Liver (tissue), 9 donors: ENCODE data around the gene EEIG2. TPM values are rescaled to one million over a fixed set of nuclear protein-coding genes. Genes with fewer than 3 reads are reported as not detected.

Experiments
- DNase-seq: peaks from one replicate; pipeline ENCODE4 v3.0.0-alpha.2; 2017; ENCODE audit warnings: low spot score
- H3K27ac ChIP-seq, 2 donors: one replicate each; pipeline ENCODE4 v1.7.0; 2013; ENCODE audit warnings: inconsistent platforms in 2 of 2, low read length in 2 of 2, control low read depth in 1 of 2, low read depth in 1 of 2, mild to moderate bottlenecking in 1 of 2
- H3K27me3 ChIP-seq, 4 donors: one replicate each; pipeline versions ENCODE4 v1.6.1 to v1.7.0; 2013; ENCODE audit warnings: low read length in 3 of 4, inconsistent platforms in 1 of 4, mild to moderate bottlenecking in 1 of 4, moderate library complexity in 1 of 4; ENCODE audit not compliant: control insufficient read depth in 4 of 4, insufficient read depth in 4 of 4
- H3K36me3 ChIP-seq, 4 donors: one replicate each; pipeline versions ENCODE4 v1.6.1 to v1.7.0; 2013; ENCODE audit warnings: low read length in 3 of 4, mild to moderate bottlenecking in 3 of 4, low read depth in 1 of 4, moderate library complexity in 1 of 4; ENCODE audit not compliant: control insufficient read depth in 4 of 4, insufficient read depth in 3 of 4
- H3K4me1 ChIP-seq, 4 donors: one replicate each; pipeline versions ENCODE4 v1.6.1 to v1.7.0; 2013; ENCODE audit warnings: low read length in 3 of 4, mild to moderate bottlenecking in 3 of 4, moderate library complexity in 1 of 4; ENCODE audit not compliant: control insufficient read depth in 4 of 4, insufficient read depth in 4 of 4
- H3K4me3 ChIP-seq, 3 donors: one replicate each; pipeline versions ENCODE4 v1.6.1 to v1.7.0; 2013; ENCODE audit warnings: low read length in 3 of 3, control low read depth in 1 of 3, low read depth in 1 of 3, mild to moderate bottlenecking in 1 of 3
- H3K9ac ChIP-seq, 2 donors: one replicate each; pipeline ENCODE4 v1.7.0; 2013; ENCODE audit warnings: low read length in 2 of 2, mild to moderate bottlenecking in 2 of 2, moderate library complexity in 2 of 2, control low read depth in 1 of 2, low read depth in 1 of 2
- H3K9me3 ChIP-seq, 4 donors: one replicate each; pipeline versions ENCODE4 v1.6.1 to v1.7.0; 2013; ENCODE audit warnings: low read length in 3 of 4; ENCODE audit not compliant: control insufficient read depth in 4 of 4
- EGR1 ChIP-seq, 2 donors: IDR thresholded peaks; 2 replicates each; pipeline ENCODE4 v1.6.1; 2016 to 2018; ENCODE audit warnings: antibody characterized with exemption in 2 of 2, low read depth in 2 of 2
- FOXA1 ChIP-seq: IDR thresholded peaks from 2 replicates; pipeline ENCODE4 v1.6.1; 2016; ENCODE audit warnings: antibody characterized with exemption
- FOXA2 ChIP-seq: IDR thresholded peaks from 2 replicates; pipeline ENCODE4 v1.6.1; 2016; ENCODE audit warnings: antibody characterized with exemption
- GABPA ChIP-seq, 2 donors: IDR thresholded peaks in 1 of 2; conservative IDR thresholded peaks in 1 of 2; 2 replicates each; pipeline ENCODE4 v1.6.1; 2016; ENCODE audit warnings: antibody characterized with exemption in 2 of 2, mild to moderate bottlenecking in 1 of 2, moderate library complexity in 1 of 2
- HNF4A ChIP-seq, 2 donors: conservative IDR thresholded peaks; 2 replicates each; pipeline ENCODE4 v1.6.1; 2016; ENCODE audit warnings: antibody characterized with exemption in 2 of 2, mild to moderate bottlenecking in 2 of 2
- JUND ChIP-seq, 2 donors: IDR thresholded peaks; 2 replicates each; pipeline ENCODE4 v1.6.1; 2016; ENCODE audit warnings: antibody characterized with exemption in 2 of 2
- NR2F2 ChIP-seq: IDR thresholded peaks from 2 replicates; pipeline ENCODE4 v1.6.1; 2016; ENCODE audit warnings: antibody characterized with exemption
- RAD21 ChIP-seq, 2 donors: IDR thresholded peaks; 2 replicates each; pipeline ENCODE4 v1.6.1; 2016; ENCODE audit warnings: antibody characterized with exemption in 2 of 2, mild to moderate bottlenecking in 2 of 2
- RXRA ChIP-seq, 2 donors: IDR thresholded peaks; 2 replicates each; pipeline ENCODE4 v1.6.1; 2017 to 2018; ENCODE audit warnings: antibody characterized with exemption in 2 of 2, mild to moderate bottlenecking in 1 of 2
- SP1 ChIP-seq: IDR thresholded peaks from 2 replicates; pipeline ENCODE4 v1.6.1; 2018; ENCODE audit warnings: antibody characterized with exemption, mild to moderate bottlenecking
- TAF1 ChIP-seq: conservative IDR thresholded peaks from 2 replicates; pipeline ENCODE4 v1.6.1; 2016; ENCODE audit warnings: antibody characterized with exemption, mild to moderate bottlenecking
- YY1 ChIP-seq: IDR thresholded peaks from 2 replicates; pipeline ENCODE4 v1.6.1; 2016; ENCODE audit warnings: antibody characterized with exemption, mild to moderate bottlenecking
- WGBS: extraction: QIAGEN DNeasy Blood & Tissue Kit; methylation state at CpG from one replicate; pipeline ENCODE4 v1.1.7; 2013; 5-methylcytosine and 5-hydroxymethylcytosine counted together
- polyA plus RNA-seq, 2 donors: library from polyadenylated mRNA; stranded (reverse) in 1 of 2; unstranded in 1 of 2; fragments of 200-250 nt in 1 of 2; fragments of >200 nt in 1 of 2; fragmentation: Nextera tagmentation in 1 of 2; extraction: Ambion mirVana in 1 of 2; gene quantifications; one replicate each; pipeline versions ENCODE4 v1.2.1 to v1.2.3, GENCODE V29; 2013 to 2015
- total RNA-seq, 2 donors: library from RNA; depleted of rRNA; stranded (reverse); fragments of >200 nt; gene quantifications; one replicate each; pipeline ENCODE4 v1.2.3, GENCODE V29; 2014
- TF ChIP-seq, protein P1 (sequence below): IDR thresholded peaks from 2 replicates; pipeline ENCODE4 v1.6.1; 2016; ENCODE audit warnings: antibody characterized with exemption
- TF ChIP-seq, protein P2 (sequence below): fragments of 150-350 bp; IDR thresholded peaks from 2 replicates; pipeline ENCODE4 v1.5.1; 2017; ENCODE audit warnings: improper control_type of control experiment, low read depth, low read length; ENCODE audit not compliant: missing input control
- TF ChIP-seq, protein P3 (sequence below): IDR thresholded peaks from 2 replicates; pipeline ENCODE4 v1.6.1; 2016; ENCODE audit warnings: antibody characterized with exemption
- TF ChIP-seq, protein P4 (sequence below): IDR thresholded peaks from 2 replicates; pipeline ENCODE4 v1.6.1; 2016; ENCODE audit warnings: antibody characterized with exemption
- TF ChIP-seq, protein P5 (sequence below): IDR thresholded peaks from 2 replicates; pipeline ENCODE4 v1.6.1; 2016; ENCODE audit warnings: antibody characterized with exemption, mild to moderate bottlenecking
- donor health status: healthy.
- donor health status: healthy.
- donor health status: healthy.
- donor health status: healthy.
- donor health status: healthy.

EEIG2 gene
- total and polyA plus RNA-seq, 4 donors, result 0.50 to 10.6 (median 1.7) TPM

DNA sequence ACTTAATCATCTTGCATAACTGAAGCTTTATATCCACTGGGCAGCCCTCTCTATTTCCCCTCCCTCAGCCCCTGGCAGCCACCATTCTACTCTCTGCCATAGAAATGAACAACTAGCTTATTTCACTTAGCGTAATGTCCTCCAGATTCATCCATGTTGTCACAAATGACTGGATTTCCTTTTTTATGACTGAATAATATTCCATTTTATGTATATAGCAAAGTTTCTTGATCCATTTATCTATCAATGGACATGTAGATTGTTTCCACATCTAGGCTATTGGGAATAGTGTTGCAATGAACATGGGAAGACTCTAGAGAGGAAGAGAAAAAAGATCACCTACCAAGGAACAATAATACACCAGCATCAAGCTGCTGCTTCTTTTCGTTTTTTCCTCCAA, 32.1 kb upstream of the EEIG2 start:
- Histone ChIP-seq H3K27me3 (no peaks in the 10 kb centered on the region), H3K9ac (no peak overlapping the region), H3K4me3 (no peak overlapping the region), H3K4me1 (no peaks in the 10 kb centered on the region), H3K9me3 (no peaks in the 10 kb centered on the region), H3K27ac (no peak overlapping the region), H3K36me3 (no peaks in the 10 kb centered on the region)
- 87% methylated on average over 2 of the region's 2 CpGs for WGBS
- DNase-seq, result no peak
- TF ChIP-seq, protein P1, sequence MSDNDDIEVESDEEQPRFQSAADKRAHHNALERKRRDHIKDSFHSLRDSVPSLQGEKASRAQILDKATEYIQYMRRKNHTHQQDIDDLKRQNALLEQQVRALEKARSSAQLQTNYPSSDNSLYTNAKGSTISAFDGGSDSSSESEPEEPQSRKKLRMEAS, result no peak
- TF ChIP-seq TAF1 (no peak), YY1 (no peak), RAD21 (IDR thresholded peaks at IDR 0.05) (no peak), NR2F2 (no peak), SP1 (no peak), RXRA (IDR thresholded peaks at IDR 0.05) (no peak), JUND (IDR thresholded peaks at IDR 0.05) (no peak), HNF4A (conservative IDR thresholded peaks at IDR 0.05) (no peak), EGR1 (IDR thresholded peaks at IDR 0.05; ENCODE audit: low read depth in 2 of 2) (no peak), GABPA (IDR thresholded peaks at IDR 0.05 in 1 of 2, conservative IDR thresholded peaks at IDR 0.05 in 1 of 2) (no peak), FOXA2 (no peak)
- TF ChIP-seq, protein P2, sequence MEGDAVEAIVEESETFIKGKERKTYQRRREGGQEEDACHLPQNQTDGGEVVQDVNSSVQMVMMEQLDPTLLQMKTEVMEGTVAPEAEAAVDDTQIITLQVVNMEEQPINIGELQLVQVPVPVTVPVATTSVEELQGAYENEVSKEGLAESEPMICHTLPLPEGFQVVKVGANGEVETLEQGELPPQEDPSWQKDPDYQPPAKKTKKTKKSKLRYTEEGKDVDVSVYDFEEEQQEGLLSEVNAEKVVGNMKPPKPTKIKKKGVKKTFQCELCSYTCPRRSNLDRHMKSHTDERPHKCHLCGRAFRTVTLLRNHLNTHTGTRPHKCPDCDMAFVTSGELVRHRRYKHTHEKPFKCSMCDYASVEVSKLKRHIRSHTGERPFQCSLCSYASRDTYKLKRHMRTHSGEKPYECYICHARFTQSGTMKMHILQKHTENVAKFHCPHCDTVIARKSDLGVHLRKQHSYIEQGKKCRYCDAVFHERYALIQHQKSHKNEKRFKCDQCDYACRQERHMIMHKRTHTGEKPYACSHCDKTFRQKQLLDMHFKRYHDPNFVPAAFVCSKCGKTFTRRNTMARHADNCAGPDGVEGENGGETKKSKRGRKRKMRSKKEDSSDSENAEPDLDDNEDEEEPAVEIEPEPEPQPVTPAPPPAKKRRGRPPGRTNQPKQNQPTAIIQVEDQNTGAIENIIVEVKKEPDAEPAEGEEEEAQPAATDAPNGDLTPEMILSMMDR, result no peak
- TF ChIP-seq, protein P3, sequence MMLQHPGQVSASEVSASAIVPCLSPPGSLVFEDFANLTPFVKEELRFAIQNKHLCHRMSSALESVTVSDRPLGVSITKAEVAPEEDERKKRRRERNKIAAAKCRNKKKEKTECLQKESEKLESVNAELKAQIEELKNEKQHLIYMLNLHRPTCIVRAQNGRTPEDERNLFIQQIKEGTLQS, result no peak

DNA sequence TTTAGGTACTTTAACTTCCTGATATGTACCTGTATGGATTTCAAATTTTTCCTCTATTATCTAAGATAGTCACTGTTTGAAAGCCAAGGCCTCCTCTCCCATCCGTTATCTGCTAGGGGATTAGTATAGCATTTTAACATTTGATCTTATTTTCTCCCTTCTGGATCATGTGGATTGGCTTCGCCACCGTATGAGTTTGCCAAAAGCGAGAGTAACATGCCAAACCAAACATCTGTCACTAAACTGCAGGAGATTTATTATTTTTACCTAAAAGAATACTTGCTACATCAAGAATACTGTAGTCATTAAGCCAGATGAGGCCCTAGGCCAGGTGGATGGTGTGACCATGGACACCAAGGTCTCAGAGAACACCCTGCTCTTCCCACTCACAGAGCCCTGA, 28.5 kb upstream of the EEIG2 start:
- no peak for DNase-seq
- Histone ChIP-seq H3K4me3 (no peak overlapping the region), H3K27me3 (no peaks in the 10 kb centered on the region), H3K27ac (no peak overlapping the region), H3K9ac (no peak overlapping the region), H3K9me3 (no peaks in the 10 kb centered on the region), H3K36me3 (no peaks in the 10 kb centered on the region), H3K4me1 (no peaks in the 10 kb centered on the region)
- TF ChIP-seq GABPA (IDR thresholded peaks at IDR 0.05 in 1 of 2, conservative IDR thresholded peaks at IDR 0.05 in 1 of 2) (no peak), YY1 (no peak), RXRA (IDR thresholded peaks at IDR 0.05) (no peak), NR2F2 (no peak), TAF1 (no peak), SP1 (no peak), HNF4A (conservative IDR thresholded peaks at IDR 0.05) (no peak), FOXA1 (no peak)
- TF ChIP-seq, protein P2, result no peak
- TF ChIP-seq, protein P3, result no peak
- TF ChIP-seq, protein P4, sequence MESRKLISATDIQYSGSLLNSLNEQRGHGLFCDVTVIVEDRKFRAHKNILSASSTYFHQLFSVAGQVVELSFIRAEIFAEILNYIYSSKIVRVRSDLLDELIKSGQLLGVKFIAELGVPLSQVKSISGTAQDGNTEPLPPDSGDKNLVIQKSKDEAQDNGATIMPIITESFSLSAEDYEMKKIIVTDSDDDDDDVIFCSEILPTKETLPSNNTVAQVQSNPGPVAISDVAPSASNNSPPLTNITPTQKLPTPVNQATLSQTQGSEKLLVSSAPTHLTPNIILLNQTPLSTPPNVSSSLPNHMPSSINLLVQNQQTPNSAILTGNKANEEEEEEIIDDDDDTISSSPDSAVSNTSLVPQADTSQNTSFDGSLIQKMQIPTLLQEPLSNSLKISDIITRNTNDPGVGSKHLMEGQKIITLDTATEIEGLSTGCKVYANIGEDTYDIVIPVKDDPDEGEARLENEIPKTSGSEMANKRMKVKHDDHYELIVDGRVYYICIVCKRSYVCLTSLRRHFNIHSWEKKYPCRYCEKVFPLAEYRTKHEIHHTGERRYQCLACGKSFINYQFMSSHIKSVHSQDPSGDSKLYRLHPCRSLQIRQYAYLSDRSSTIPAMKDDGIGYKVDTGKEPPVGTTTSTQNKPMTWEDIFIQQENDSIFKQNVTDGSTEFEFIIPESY, result no peak
- TF ChIP-seq, protein P5, sequence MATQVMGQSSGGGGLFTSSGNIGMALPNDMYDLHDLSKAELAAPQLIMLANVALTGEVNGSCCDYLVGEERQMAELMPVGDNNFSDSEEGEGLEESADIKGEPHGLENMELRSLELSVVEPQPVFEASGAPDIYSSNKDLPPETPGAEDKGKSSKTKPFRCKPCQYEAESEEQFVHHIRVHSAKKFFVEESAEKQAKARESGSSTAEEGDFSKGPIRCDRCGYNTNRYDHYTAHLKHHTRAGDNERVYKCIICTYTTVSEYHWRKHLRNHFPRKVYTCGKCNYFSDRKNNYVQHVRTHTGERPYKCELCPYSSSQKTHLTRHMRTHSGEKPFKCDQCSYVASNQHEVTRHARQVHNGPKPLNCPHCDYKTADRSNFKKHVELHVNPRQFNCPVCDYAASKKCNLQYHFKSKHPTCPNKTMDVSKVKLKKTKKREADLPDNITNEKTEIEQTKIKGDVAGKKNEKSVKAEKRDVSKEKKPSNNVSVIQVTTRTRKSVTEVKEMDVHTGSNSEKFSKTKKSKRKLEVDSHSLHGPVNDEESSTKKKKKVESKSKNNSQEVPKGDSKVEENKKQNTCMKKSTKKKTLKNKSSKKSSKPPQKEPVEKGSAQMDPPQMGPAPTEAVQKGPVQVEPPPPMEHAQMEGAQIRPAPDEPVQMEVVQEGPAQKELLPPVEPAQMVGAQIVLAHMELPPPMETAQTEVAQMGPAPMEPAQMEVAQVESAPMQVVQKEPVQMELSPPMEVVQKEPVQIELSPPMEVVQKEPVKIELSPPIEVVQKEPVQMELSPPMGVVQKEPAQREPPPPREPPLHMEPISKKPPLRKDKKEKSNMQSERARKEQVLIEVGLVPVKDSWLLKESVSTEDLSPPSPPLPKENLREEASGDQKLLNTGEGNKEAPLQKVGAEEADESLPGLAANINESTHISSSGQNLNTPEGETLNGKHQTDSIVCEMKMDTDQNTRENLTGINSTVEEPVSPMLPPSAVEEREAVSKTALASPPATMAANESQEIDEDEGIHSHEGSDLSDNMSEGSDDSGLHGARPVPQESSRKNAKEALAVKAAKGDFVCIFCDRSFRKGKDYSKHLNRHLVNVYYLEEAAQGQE, result no peak
- 45% methylated on average over 4 of the region's 4 CpGs for WGBS
